ENCODE results near the gene BRME1.
"Not testable (repeated sequence)": the region's sequence is repeated elsewhere in the genome, so short reads cannot be mapped to it uniquely, and the experiment has no call there.

The BRME1 gene

GRCh38 chr19:13864667-13865570 lies 41.0 kb downstream of the BRME1 start:
- no peak for DNase-seq

GRCh38 chr19:13864046-13864666 lies 41.8 kb downstream of the BRME1 start:
- DNase-seq, result no peak

GRCh38 chr19:13861714-13862531 lies 44.0 kb downstream of the BRME1 start:
- DNase-seq, result peak; percentile 91 to 93

- no peak for DNase-seq
These were observed 44.6 kb downstream of the BRME1 start for GRCh38 chr19:13861392-13861713.

- DNase-seq, result no peak
These were observed 45.1 kb downstream of the BRME1 start for GRCh38 chr19:13860679-13861391.

- DNase-seq, result no peak
These were observed 46.5 kb downstream of the BRME1 start for GRCh38 chr19:13859361-13859880.

- DNase-seq, result no peak
These were observed 49.4 kb downstream of the BRME1 start for GRCh38 chr19:13856497-13856896.

GRCh38 chr19:13852171-13852707 lies 53.7 kb downstream of the BRME1 start:
- not testable (repeated sequence) for DNase-seq

GRCh38 chr19:13851734-13852114 lies 54.2 kb downstream of the BRME1 start:
- not testable (repeated sequence) for DNase-seq

GRCh38 chr19:13850910-13851733 lies 54.8 kb downstream of the BRME1 start:
- no peak for DNase-seq

GRCh38 chr19:13849991-13850909 lies 55.7 kb downstream of the BRME1 start:
- peak; percentile 67 to 75 for DNase-seq

GRCh38 chr19:13848798-13849676 lies 56.9 kb downstream of the BRME1 start:
- no peak for DNase-seq

GRCh38 chr19:13848340-13848677 lies 57.6 kb downstream of the BRME1 start:
- no peak for DNase-seq

GRCh38 chr19:13847407-13848339 lies 58.2 kb downstream of the BRME1 start:
- DNase-seq, result peak; percentile 72 to 74

- DNase-seq, result peak; percentile 88 to 93
These were observed 59.1 kb downstream of the BRME1 start for GRCh38 chr19:13846557-13847406.

- DNase-seq, result no peak
These were observed 61.7 kb downstream of the BRME1 start for GRCh38 chr19:13844130-13844631.
